HepG2 (cell line): ENCODE results near the gene FBXO44. TPM values are rescaled to one million over a fixed set of nuclear protein-coding genes. Genes with fewer than 3 reads are reported as not detected.
"Not testable (repeated sequence)": the region's sequence is repeated elsewhere in the genome, so short reads cannot be mapped to it uniquely, and the experiment has no call there.

ENCODE experiments used
- ATAC-seq: fragments of 200-7000 bp; cut with Tn5 transposase; 3 replicates; pipeline ENCODE4 v1.9.1; 2020; ENCODE audit warnings: mild to moderate bottlenecking, moderate library complexity
- BruUV-seq: library from RNA; stranded (reverse); fragments of 400-500 nt; replicated peaks from 2 replicates; lab custom pipeline; 2021; lab: Mats Ljungman, UMichigan
- CTCF ChIA-PET: fragments of 300-600 bp; formaldehyde crosslinking; extraction: SDS; loops from one replicate; lab custom pipeline; 2021; ENCODE audit warnings: low total read pairs, inconsistent platforms, low intra/inter-chr PET ratio; lab: Yijun Ruan, JAX
- POLR2A ChIA-PET: fragments of 350-600 bp; sonication (Branson Sonifier 250); formaldehyde crosslinking; loops from one replicate; lab custom pipeline; 2020; ENCODE audit warnings: antibody characterized with exemption, inconsistent platforms; lab: Yijun Ruan, JAX
- DNase-seq: peaks from one replicate; pipeline ENCODE4 v3.0.0-alpha.2; 2015; ENCODE audit warnings: low spot score
- FAIRE-seq: peaks from 3 replicates; lab custom pipeline; 2011; peaks lifted over from hg19 to GRCh38; lab: Jason Lieb, UNC
- H2AFZ ChIP-seq: one replicate; pipeline ENCODE4 v1.6.1; 2011; ENCODE audit warnings: low read length, inconsistent platforms
- H3K27ac ChIP-seq: fragments of 300-600 bp; 3 replicates; pipeline ENCODE4 v1.8.0; 2011; ENCODE audit warnings: mixed run types, mild to moderate bottlenecking, mixed read lengths, low read length, inconsistent platforms; ENCODE audit not compliant: insufficient read depth; ENCODE audit errors: extremely low read length
- H3K27me3 ChIP-seq, 2 experiments: fragments of 200-600 bp in 1 of 2; 2 replicates in 1 of 2; 3 replicates in 1 of 2; pipeline versions ENCODE4 v1.6.0 to v1.8.0; 2011; ENCODE audit warnings: low read length in 2 of 2, mild to moderate bottlenecking in 2 of 2, moderate library complexity in 2 of 2, inconsistent platforms in 1 of 2; ENCODE audit not compliant: insufficient read depth in 2 of 2, control insufficient read depth in 1 of 2
- H3K36me3 ChIP-seq, 2 experiments: fragments of 200-600 bp in 1 of 2; replicated peaks in 1 of 2; 2 replicates in 1 of 2; 3 replicates in 1 of 2; pipeline versions ENCODE4 v1.5.1 to v1.8.0; 2011; ENCODE audit warnings: low read length in 2 of 2, inconsistent platforms in 1 of 2; ENCODE audit not compliant: insufficient read depth in 2 of 2, control insufficient read depth in 1 of 2
- H3K4me1 ChIP-seq: 2 replicates; pipeline ENCODE4 v1.5.1; 2012; ENCODE audit warnings: low read length, inconsistent platforms; ENCODE audit not compliant: insufficient read depth
- H3K4me2 ChIP-seq: 2 replicates; pipeline ENCODE4 v1.6.0; 2011; ENCODE audit warnings: low read depth, low read length, inconsistent platforms
- H3K4me3 ChIP-seq, 3 experiments: fragments of 200-600 bp in 1 of 3; sonication (generic), shearing (Covaris generic) in 1 of 3; replicated peaks in 1 of 3; 2 replicates each; pipeline ENCODE4 v1.5.1; 2011 to 2016; ENCODE audit warnings: low read length in 3 of 3, inconsistent platforms in 2 of 3, low read depth in 2 of 3, mild to moderate bottlenecking in 2 of 3, control low read depth in 1 of 3, mixed read lengths in 1 of 3; ENCODE audit not compliant: insufficient read depth in 1 of 3
- H3K79me2 ChIP-seq: one replicate; pipeline ENCODE4 v1.6.1; 2011; ENCODE audit warnings: low read length, inconsistent platforms; ENCODE audit not compliant: insufficient read depth
- H3K9ac ChIP-seq: 2 replicates; pipeline ENCODE4 v1.6.0; 2011; ENCODE audit warnings: mild to moderate bottlenecking, low read depth, low read length, inconsistent platforms; ENCODE audit not compliant: insufficient read depth
- H3K9me3 ChIP-seq: 2 replicates; pipeline ENCODE4 v1.5.1; 2012; ENCODE audit warnings: mild to moderate bottlenecking, low read length
- H4K20me1 ChIP-seq: 2 replicates; pipeline ENCODE4 v1.6.0; 2011; ENCODE audit warnings: inconsistent platforms, mild to moderate bottlenecking, low read length, moderate library complexity; ENCODE audit not compliant: insufficient read depth
- CAMTA2 ChIP-seq: sonication (generic); formaldehyde crosslinking; IDR thresholded peaks from 2 replicates; pipeline ENCODE4 v1.4.0; 2020; ENCODE audit warnings: mild to moderate bottlenecking, missing genetic modification reagents, borderline replicate concordance
- ELF1 ChIP-seq: sonication (generic); formaldehyde crosslinking; IDR thresholded peaks from 2 replicates; pipeline ENCODE4 v1.4.0; 2020; ENCODE audit warnings: missing genetic modification reagents
- FOXK1 ChIP-seq: sonication (generic); formaldehyde crosslinking; IDR thresholded peaks from 2 replicates; pipeline ENCODE4 v1.4.0; 2020; ENCODE audit warnings: low read depth, missing genetic modification reagents, borderline replicate concordance
- KLF12 ChIP-seq: sonication (generic); formaldehyde crosslinking; IDR thresholded peaks from 2 replicates; pipeline ENCODE4 v1.4.0; 2020; ENCODE audit warnings: missing genetic modification reagents, borderline replicate concordance
- SIX4 ChIP-seq: sonication (generic); formaldehyde crosslinking; IDR thresholded peaks from 2 replicates; pipeline ENCODE4 v1.4.0; 2020; ENCODE audit warnings: missing genetic modification reagents
- SMAD3 ChIP-seq: sonication (generic); formaldehyde crosslinking; IDR thresholded peaks from 2 replicates; pipeline ENCODE4 v1.4.0; 2020; ENCODE audit warnings: missing genetic modification reagents
- YY1 ChIP-seq: IDR thresholded peaks from 2 replicates; pipeline ENCODE4 v1.6.1; 2011; ENCODE audit warnings: low read length, low read depth, moderate library complexity, mild to moderate bottlenecking; ENCODE audit not compliant: insufficient read depth, insufficient replicate concordance
- ZFAT ChIP-seq: sonication (generic); formaldehyde crosslinking; conservative IDR thresholded peaks from 2 replicates; pipeline ENCODE4 v1.8.1; 2023; ENCODE audit warnings: missing genetic modification reagents, inconsistent platforms
- ZNF224 ChIP-seq: sonication (generic); formaldehyde crosslinking; IDR thresholded peaks from 2 replicates; pipeline ENCODE4 v1.5.0; 2020; ENCODE audit warnings: mild to moderate bottlenecking, missing genetic modification reagents
- ZNF251 ChIP-seq: sonication (generic); formaldehyde crosslinking; IDR thresholded peaks from 2 replicates; pipeline ENCODE4 v1.9.0; 2021; ENCODE audit warnings: mild to moderate bottlenecking, missing genetic modification reagents
- WGBS: methylation state at CpG from one replicate; pipeline ENCODE4 v1.1.6; 2017; ENCODE audit warnings: low lambda C conversion rate; 5-methylcytosine and 5-hydroxymethylcytosine counted together
- in situ Hi-C: cut with HindIII; loops from 2 replicates; pipeline ENCODE4 v1.10.0; 2017; ENCODE audit warnings: low pct_unique_long_range_greater_than_20kb; ENCODE audit not compliant: extremely low pct_ligation_motif_present
- intact Hi-C: fragments of 100-400 bp; cut with micrococcal nuclease; formaldehyde crosslinking; loops from one replicate; pipeline ENCODE4 v1.10.0; 2022; ENCODE audit not compliant: unreplicated experiment
- polyA plus RNA-seq, 8 experiments: library from polyadenylated mRNA; depleted of rRNA in 3 of 8; stranded (reverse) in 7 of 8; unstranded in 1 of 8; fragments of >200 nt; fragmentation: Illumina TruSeq in 4 of 8; extraction: Trizol in 4 of 8; gene quantifications; 2 replicates each; pipeline versions ENCODE4 v1.2.1 to v1.2.3, GENCODE V29; 2011 to 2016; ENCODE audit warnings: low read depth in 4 of 8, missing spikeins in 1 of 8, mixed read lengths in 1 of 8; ENCODE audit not compliant: insufficient read depth in 1 of 8
- total RNA-seq, 5 experiments: library from RNA; depleted of rRNA; stranded (reverse); fragments of >200 nt; fragmentation: Illumina TruSeq; extraction: Trizol; gene quantifications; 2 replicates each; pipeline ENCODE4 v1.2.3, GENCODE V29; 2016; ENCODE audit warnings: low read depth in 1 of 5
- TF ChIP-seq, protein P1 (sequence below): sonication (generic); formaldehyde crosslinking; IDR thresholded peaks from 2 replicates; pipeline ENCODE4 v1.5.0; 2020; ENCODE audit warnings: mild to moderate bottlenecking, missing genetic modification reagents, moderate library complexity
- TF ChIP-seq, protein P2 (sequence below): sonication (generic); formaldehyde crosslinking; conservative IDR thresholded peaks from 2 replicates; pipeline ENCODE4 v1.8.1; 2023; ENCODE audit warnings: missing genetic modification reagents

The FBXO44 gene
- total and polyA plus RNA-seq, 2 of the 13 experiments (the other 11 are each of a cell fraction or from before 2014, with no cell fraction given), result 22.4 to 27.9 TPM

- TF ChIP-seq, protein P1, sequence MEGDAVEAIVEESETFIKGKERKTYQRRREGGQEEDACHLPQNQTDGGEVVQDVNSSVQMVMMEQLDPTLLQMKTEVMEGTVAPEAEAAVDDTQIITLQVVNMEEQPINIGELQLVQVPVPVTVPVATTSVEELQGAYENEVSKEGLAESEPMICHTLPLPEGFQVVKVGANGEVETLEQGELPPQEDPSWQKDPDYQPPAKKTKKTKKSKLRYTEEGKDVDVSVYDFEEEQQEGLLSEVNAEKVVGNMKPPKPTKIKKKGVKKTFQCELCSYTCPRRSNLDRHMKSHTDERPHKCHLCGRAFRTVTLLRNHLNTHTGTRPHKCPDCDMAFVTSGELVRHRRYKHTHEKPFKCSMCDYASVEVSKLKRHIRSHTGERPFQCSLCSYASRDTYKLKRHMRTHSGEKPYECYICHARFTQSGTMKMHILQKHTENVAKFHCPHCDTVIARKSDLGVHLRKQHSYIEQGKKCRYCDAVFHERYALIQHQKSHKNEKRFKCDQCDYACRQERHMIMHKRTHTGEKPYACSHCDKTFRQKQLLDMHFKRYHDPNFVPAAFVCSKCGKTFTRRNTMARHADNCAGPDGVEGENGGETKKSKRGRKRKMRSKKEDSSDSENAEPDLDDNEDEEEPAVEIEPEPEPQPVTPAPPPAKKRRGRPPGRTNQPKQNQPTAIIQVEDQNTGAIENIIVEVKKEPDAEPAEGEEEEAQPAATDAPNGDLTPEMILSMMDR, result no peak
- TF ChIP-seq ELF1 (CRISPR knock-in tag) (no peak), KLF12 (CRISPR knock-in tag) (no peak), ZFAT (CRISPR knock-in tag) (no peak), FOXK1 (CRISPR knock-in tag) (no peak), SMAD3 (CRISPR knock-in tag) (no peak), YY1 (no peak), SIX4 (CRISPR knock-in tag) (no peak), ZNF251 (no peak), ZNF224 (CRISPR knock-in tag) (no peak), CAMTA2 (CRISPR knock-in tag) (no peak)
- TF ChIP-seq, protein P2, sequence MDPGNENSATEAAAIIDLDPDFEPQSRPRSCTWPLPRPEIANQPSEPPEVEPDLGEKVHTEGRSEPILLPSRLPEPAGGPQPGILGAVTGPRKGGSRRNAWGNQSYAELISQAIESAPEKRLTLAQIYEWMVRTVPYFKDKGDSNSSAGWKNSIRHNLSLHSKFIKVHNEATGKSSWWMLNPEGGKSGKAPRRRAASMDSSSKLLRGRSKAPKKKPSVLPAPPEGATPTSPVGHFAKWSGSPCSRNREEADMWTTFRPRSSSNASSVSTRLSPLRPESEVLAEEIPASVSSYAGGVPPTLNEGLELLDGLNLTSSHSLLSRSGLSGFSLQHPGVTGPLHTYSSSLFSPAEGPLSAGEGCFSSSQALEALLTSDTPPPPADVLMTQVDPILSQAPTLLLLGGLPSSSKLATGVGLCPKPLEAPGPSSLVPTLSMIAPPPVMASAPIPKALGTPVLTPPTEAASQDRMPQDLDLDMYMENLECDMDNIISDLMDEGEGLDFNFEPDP (CRISPR knock-in tag), result no peak
Measured at GRCh38 chr1:11606775-11607174, 47.9 kb upstream of the FBXO44 start (continued).

GRCh38 chr1:11608596-11609130 is 46.0 kb upstream of the FBXO44 start:
- H3K79me2 ChIP-seq, FAIRE-seq, intact Hi-C loops, ATAC-seq, H3K9ac ChIP-seq, H3K4me3 ChIP-seq, H2AFZ ChIP-seq, H4K20me1 ChIP-seq, H3K27ac ChIP-seq, H3K9me3 ChIP-seq, BruUV-seq, in situ Hi-C loops, H3K4me1 ChIP-seq, POLR2A ChIA-PET, DNase-seq, H3K36me3 ChIP-seq, H3K4me2 ChIP-seq, CTCF ChIA-PET: not testable (repeated sequence)
- WGBS, result 100% methylated on average over 1 of the region's 37 CpGs
- H3K27me3 ChIP-seq, result peaks cover 1 to 31% of the 10 kb centered on the region in 2 experiments; a peak in 3 of 5 replicates

- H3K4me2 ChIP-seq, H3K27ac ChIP-seq, H3K79me2 ChIP-seq, POLR2A ChIA-PET, H3K36me3 ChIP-seq, H3K4me3 ChIP-seq, H4K20me1 ChIP-seq, ATAC-seq, H3K4me1 ChIP-seq, CTCF ChIA-PET, DNase-seq, H3K9ac ChIP-seq, FAIRE-seq, in situ Hi-C loops, intact Hi-C loops, BruUV-seq, H3K9me3 ChIP-seq, H2AFZ ChIP-seq: not testable (repeated sequence)
- H3K27me3 ChIP-seq, result peaks cover 2 to 33% of the 10 kb centered on the region in 2 experiments; a peak in 3 of 5 replicates
- 10% methylated on average over 8 of the region's 13 CpGs for WGBS
Measured at GRCh38 chr1:11609378-11609777, 45.3 kb upstream of the FBXO44 start.
